ENCODE measurements around the gene PGF.

The PGF gene

DNA sequence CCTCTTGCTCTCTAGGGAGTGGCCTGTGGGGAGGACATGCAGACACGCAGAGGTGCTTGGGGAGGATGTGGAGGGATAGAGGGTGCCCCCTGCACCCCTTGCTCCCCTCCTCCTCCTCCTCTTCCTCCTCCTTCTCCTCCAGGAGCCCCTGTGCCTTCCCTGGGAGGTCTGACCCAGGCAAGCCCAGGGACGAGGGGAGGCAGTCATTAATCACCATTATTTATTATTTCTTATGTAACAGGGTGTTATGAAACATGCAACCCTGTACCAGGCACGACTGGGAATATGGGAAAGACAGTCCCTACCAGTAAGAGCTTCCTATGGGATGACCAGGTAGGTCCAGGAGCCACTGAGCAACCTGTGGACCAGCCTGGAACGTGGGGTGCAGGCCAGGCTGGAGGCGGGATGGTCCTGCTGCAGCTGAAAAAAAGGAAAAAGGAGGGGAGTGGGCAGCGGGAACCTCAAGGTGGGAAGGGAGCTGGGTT is 22.5 kb upstream of the PGF start:
- no peak for DNase-seq

DNA sequence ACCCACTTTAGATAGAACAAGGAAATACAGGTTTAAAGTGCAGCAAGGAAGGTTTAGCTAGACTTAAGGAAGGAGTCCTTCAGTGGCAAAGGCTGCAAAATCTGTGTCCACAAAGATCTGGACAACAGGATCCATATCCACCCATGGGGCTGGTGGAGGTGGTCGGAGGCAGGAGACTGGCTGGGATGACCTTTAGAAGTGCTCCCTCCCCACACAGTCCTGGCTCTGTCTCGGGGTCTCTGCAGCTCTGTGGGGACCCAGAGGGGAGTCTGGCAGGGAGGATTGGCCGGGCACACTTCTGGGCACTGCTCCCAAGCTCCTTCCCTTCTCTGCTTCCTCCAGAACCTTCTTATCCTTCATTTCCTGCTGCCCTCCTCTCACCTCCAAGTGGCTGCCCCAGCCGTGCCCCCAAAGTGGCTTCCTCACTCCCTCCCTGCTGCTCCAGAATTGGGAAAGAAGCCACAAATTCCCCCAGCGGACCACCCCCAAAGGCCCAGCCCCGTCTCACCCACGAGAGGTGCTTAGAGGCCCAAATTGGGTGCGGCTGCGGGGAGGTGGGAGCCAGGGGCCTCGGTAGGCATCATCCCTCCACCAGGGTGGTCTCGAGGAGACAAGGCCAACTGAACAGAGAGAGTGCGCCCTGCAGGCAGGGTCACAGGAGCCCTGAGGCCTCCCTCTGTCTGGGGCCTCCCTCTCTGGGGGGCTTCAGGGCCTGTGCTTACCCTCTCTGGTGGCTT is 21.9 kb upstream of the PGF start:
- DNase-seq = no peak

DNA sequence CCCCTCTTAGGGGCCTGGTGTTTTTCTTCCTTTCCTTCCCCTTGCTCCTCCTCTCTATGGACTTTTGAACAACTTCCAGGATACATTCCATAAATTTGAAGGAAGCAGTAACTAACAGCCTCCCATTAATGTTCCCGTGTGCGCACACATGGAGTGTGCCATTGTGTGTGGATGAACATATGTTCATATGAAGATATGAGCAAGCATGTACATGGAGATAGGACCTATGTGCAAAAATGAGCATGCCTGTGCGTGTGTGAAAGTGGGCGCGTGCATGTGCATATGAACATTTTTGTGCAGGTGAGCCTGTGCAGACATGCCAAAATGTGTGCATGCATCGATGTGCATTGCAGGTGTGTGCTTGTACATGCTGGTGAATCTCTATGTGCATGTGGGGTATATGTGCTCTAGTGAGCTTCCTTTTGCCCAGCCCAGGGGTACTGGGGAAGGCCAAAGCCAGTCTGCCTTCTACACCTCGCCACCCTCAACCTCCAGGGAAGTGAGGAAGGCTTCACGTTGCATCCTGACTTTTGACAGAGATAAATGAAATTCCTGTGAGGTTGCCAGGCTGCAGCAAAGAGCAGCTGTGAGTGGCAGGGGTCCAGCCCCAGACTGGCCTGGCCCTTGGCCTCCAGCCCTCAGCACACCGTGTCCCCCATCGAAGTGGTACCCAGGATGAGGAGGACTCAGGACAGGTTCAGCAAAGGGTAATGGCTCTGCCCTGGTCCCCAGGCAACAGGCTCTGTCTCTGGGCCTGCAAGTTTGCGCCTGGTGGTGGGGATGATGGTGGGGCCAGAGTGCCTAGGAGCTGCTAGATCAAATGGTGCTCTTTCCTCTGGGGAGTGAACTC is 21.1 kb upstream of the PGF start:
- DNase-seq = no peak

DNA sequence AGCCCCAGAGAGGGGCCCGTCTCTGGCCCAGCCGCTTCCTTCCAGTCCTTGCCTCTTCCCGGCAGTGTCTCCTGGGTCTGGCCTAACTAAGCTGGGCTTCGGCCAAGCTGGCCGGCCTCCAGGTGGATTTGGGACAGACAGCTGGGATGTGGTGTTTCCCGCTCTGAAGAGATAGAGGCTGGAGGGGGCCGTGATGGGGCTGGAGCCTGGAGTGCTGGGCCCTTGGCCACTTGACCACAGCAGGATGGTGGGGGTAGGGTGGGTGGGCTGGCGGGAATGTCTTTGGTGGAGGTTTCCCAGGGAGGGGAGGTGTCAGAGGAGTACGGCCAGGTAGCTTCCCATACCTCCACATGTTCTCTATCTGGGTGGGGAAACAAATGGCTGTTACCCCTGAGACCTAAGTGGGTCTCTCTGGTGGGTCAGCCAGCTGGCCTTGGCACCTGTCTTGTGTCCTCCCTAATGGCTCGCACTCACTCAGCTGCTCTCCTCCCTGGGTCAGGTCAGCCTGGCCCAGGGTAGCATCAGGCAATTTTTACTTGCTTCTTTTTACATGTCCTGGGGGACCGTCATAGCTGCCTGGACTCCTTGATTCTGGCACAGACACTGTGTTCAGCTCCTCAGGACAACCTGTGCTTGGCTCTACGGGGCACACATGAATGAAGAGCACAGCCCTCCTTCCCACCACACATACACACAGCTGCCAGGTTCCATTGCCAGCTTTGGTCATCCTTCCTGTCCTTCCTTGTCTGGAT is 19.8 kb upstream of the PGF start:
- no peak for DNase-seq

DNA sequence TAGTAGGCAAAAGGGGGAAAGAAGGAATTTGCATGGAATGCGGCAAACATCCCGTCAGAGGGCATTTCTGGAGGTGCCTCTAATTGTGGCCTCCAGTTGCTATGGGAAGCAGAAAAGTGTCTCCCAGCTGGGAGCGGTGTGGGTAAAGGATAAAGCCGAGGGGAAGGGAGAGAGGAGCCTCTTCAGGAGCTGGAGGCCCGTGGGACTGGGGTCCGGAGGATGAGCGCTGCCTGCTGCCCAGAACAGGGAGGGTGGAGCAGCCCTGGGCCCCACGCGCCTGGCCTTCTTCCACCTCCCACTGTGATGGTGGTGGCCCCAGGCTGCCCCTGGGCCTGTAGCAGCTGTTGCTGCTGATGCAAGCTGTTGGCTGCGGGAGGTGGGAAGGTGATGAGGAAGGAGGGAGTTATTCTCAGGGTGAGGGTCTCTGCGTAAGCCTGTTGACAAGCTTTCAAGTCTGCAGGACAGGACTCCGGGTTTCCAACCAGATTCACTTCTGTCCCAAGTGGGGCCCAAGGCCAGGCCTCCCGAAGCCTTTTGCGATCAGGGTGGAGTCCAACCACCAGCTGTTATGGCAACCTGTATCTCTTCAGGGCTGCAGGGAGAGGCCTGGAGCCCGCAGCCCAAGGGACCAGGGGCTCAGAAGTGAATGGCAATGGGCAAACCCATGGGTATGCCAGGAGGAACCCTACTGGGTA is 19.1 kb upstream of the PGF start:
- no peak for DNase-seq

DNA sequence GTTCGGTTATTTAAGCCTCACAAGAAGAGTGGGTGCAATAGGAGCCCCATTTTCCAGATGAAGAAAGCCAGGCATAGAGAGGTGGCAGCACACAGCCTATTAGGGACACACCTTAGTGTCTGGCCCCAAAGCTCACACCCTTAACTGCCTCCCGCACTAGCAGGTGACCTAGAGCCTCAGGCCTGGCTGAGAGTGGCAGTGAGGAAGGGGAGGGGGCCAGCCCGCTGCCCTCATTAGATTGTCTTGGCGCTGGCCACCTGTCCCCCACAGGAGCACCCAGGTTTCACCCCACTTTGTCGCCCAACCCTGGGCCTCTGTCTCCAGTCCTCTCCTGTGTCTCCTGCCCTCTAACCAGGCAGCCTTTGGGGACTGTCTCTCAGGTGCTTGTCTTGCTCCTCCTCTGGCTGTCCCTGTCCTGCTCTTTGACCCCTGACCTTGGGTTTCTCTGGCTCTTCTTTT is 18.5 kb upstream of the PGF start:
- DNase-seq = no peak

DNA sequence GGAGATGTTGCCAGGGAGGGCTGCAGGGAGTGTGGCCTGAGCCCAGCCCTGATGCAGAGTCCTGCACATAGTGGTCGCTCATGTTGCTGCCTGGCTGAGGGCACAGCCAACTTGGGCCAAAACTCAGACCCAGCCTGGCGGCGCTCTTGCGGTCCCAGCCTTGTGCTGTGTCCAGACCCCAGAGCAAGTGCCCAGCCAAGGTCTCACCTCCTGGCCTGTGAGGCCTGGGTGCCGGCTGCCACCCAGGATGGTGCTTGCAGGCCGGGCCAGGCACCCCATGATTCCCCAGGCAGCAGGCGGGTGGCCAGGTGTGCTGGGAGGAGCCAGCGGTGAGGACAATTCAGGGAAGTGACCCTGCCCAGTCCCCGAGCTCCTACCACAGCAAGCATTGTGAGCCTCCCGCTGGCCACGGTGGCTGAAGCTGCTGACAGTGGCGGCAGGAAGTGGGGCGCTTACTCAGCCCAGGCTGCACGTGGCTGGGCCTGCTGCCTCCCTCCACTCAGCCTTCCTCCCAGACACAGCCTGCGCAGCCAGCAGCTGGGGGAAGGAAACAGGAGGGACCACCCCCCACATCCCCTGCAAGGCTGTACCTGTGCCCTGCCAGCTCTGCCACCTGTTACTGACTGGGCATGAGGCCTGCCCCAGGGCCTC is 17.7 kb upstream of the PGF start:
- no peak for DNase-seq

DNA sequence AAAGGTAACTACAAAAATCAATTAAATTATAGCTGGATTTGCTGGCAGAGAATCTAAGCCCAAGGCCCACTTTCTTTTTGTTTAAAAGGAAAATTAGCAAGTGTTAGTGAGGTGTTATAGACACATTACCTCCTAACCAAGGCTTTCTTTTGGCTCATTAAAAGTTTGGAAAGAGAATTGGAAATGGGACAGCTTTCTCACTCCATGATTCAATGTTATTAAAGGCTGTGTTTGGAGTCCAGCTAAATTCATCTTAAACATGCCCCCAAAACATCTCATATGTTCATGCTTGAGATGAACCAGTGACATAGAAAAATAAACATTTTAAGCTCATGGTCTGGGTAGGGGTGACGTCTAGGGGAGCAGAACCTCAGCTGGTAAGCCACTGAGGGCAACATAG is 13.4 kb upstream of the PGF start:
- DNase-seq = no peak

DNA sequence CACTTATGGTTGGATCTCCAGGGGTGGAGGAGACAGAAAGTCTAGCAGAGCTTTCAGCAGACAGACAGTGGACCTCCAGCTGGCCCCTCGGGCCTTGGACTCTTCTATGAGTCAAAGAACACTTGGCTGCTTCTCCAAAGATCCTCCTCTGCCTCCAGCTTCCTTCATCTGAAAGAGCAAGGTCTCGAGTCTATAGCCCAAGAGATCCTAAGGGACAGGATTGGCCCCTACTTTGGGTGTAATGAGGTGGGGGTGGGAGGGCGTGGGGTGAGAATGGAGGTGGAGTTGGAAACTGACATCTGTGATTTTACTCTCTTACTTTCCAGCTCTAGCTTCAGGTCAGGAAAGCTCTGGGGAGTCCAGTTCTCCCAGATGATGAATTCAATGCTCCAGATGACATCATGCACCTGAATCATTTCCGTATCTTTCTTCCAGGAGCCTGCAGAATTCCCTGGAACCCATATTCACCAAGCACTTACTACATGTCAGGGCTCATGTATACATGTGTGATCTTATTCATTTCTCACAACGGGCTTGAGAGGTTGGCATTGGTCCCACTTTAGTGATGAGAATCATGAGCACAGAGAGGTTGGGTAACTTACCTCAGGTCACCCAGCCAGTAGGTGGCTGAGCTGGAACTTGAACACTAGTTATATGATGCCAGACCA is 10.2 kb upstream of the PGF start:
- no peak for DNase-seq

DNA sequence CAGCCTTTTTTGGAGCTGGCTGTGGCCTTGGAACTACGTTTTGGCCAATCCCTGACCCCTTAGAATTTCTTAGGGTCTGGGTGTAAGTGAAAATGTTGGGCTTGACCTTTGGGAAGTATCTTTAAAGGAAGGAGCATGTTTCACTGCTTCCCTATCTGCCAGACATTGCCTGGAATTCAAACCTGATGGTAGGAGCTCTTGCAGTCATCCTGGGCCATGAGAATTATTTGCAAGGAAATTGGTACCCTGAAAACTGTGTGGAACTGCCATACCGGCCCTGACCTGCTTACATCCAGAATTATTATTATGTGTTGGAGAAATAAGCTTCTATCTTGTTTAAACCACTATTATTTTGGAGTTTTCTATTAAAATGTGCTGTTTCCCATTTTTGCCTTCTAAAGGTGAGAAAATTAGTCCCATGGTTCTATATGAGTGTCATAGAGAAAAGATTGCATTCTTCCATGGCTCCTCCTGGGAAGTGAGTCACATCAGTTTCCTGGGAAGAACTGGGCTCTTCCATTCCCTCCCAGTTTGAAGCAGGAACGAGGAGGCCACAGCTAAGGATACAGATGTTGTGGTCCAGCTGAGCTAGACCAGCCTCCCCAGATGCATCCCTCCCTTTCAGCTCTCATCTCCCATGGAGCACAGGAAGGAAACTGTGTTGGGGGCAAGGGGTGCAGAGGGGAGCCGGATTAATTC is 9.5 kb upstream of the PGF start:
- no peak for DNase-seq

DNA sequence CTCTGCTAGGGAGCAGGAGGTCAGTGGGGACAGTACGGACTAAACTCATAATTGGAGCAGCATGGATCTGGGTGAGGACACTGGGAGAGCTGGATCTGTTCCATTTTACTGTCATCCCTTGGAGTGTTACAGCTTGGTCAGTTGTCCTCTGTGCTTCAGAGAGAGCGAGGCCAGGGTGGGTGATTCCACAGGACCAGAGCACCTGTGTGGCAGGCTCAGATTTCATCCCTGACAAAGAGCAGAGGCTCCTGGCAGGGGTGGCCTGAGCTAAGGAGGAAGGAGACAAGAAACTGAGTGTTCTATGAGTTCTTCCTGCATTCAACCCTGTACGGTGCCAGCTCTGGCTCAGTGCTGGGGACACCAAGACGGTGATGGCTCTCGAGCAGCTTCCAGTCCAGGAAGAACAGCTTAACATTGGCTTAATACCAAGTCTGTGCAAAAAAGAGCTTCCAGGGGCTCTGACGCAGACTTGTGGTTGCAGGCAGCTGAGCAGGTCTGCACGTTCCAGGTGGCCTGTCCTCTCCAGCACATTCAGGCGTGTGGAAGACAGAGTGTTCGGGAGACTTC is 8.4 kb upstream of the PGF start:
- DNase-seq = no peak

DNA sequence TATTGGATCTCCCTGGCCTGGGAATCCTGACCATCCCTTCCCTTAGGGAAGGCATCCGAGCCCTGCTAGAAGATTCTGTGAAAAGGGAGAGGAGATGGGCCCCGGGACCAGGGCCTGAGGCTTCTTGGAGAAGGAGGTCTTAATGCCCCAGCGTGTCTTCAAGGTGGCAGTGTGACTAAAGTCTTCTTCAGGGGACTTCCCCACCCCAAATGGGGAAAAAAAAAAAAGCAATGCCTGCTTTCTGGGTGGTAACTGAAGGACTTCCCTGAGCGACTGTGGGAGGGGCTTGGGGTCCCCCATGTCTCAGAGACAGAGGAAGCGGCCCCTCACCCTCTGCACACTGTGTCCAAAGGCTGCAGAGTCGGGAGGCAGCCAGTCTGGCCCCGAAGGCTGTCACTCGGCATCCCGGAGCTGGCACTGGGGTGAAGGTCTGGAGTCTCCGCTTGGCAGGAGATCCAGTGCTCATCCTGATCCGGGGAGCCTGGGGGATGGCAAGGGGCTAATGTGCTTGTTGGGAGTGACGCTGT is 7.8 kb upstream of the PGF start:
- no peak for DNase-seq

DNA sequence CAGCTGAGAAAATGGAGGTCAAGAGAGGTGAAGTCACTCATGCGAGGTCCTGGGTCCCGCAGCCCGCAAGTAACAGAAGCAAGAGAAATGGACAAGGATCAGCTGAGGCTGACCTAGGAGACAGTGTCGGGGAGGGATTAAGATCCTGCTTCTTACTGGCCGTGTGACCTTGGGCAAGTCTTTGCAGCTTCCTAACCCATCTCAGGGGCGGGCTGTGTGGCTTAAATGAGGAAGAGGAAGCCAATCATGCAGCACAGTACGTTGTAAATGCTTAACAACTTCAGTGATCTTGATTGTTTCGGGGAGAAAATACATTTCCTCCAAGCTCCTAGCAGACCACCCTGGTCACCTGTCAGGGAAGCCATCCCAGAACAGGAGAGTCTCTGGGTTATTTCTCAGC is 7.1 kb upstream of the PGF start:
- no peak for DNase-seq

DNA sequence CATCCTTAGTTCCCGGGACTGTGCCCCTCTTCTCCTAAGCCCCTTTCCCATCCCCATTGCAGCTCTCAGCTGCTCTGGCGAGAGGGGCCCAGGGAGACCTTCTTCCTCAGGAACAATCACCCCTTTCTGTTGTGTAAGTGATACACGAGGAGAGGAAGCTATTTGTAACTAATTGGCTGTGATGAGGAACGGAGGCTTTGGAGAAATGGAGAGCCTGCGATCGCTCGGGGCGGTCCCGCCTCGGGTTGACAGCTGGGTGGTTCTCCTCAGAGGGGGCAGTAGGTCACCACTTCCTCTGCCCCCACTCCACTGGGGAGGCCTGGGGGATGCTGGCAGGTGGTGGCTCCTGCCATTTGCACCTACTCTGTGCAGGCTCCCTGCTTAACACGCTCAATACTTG is 6.6 kb upstream of the PGF start:
- DNase-seq = no peak

DNA sequence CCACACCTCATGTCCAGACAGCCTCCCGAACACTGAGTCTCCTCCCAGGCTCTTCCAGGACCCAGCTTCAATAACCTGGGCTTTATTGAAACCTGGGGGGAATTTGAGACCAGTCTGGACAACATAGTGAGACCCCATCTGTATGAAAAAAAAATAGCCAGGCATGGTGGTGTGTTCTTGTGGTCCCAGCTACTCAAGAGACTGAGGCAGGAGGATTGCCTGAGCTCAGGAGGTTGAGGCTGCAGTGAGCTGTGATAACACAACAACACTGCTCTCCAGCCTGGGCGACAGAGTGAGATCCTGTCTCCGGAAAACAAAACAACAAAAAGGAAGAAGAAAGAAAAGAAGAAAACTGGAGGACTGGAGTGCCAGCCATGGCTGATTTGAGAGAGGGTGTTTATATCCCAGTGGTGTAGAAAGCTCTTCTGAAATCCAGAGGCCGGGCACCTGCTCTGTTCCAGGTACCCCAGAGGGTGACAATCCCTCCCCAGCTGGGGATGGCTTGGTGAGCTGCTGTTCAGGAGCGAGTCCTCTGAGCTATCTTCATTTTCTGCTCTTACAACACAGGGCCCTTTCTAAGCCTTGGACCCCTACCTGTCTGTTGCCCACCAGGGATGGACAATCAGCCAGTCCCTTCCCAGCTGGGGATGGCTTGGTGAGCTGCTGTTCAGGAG is 6.0 kb upstream of the PGF start:
- no peak for DNase-seq

DNA sequence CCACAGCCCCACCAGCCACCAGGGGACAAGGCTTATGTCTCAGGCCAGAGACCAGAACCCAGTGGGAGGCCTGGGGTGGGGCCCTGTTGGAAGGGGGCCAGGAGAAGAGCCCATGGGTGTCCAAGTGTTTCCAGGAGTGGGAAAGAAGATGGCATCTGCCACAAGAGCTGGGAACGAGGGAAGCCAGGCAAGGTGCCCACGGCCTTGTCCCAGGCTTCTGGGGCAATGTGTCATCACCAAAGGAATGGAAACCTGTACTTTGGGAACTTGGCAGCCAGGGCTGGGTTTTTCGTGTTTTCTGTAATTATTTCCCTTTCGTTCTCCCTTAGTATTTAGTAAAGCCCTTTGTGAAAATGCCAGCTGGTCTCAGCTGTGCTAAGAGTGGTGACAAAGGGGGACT is 5.3 kb upstream of the PGF start:
- DNase-seq = no peak

DNA sequence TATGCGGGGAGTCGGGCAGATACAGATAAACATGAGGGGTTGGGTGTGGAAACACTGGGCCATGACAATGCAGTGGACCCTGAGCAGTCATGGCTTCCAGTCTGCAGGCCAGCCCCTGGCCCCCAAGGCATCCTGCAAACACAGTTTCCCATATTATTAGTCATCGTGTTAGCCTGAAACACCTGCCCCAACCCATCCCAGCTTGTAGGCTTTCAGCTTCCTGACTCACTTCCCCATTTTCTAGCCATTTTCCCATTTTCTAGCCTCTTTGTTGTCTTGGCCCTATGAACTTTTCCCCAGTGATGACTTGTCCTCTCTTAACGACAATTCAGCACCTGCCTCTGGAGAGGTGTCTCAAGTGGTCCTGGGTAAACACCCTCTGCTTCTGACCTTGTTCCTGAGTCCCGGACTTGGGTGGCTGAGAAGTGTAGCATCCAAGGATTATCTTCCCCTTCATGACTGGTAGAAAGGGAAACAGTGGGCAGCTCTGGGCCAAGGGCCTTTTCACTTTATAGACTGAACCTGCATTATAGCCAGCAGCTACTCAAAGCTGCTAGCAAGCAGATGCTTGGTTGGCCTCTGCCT is 4.3 kb upstream of the PGF start:
- DNase-seq = no peak

DNA sequence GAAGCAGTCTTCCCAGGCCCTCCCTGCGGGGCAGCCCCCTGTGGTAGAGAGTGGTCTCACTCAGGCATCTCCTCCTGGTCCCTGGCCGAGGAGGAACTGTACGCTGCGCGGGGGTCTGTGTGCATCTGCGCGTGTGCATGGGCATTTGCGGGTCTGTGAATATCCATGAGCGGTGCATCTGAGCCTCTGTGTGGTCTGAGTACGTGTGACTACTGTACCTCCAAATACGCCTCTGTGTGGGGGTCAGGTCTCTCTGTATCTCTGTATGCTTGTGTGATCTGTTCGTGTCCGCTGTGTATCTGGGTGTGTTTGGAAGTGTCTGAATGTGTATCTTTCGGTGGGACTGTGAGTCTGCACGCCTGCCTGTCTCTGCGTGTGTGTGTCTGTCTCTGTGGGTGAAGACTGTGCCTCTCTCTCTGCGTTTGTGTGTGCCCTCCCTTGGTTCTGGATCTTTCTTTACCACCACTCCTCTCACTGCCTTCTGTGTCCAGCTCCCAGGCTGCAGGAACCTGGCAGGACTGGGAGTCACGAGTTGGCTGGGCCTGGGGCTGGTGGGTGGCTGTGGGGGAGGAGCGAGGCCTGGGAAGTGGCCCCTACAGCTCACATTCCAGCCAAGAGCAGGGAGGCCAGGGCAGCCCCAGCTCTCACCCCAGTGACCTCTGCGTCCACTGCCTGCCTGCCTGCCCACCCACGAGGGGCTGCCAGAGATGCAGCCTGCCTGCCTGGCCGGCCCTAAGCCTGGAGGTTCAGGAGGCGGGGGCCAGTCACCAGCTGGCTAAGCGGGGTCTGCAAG is 1.1 kb upstream of the PGF start:
- no peak for DNase-seq

DNA sequence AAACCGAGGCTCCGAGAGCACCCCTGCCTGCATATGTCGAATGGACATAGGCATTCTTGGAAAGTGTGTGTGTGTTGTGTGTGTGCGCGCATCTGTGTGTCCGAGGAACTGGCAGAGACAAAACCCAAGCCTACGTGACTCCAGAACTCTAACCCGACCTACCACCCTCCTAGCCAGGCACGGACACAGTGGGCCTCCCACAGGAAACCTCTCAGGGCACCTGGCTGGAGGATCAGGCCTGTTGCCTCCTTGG is 556 bp upstream of the PGF start:
- DNase-seq = no peak
